Prostate gland (tissue), 2 donors: ENCODE measurements around the gene MGLL. TPM values are rescaled to one million over a fixed set of nuclear protein-coding genes. Genes with fewer than 3 reads are reported as not detected.

Source experiments
- DNase-seq: peaks from one replicate; pipeline ENCODE4 v3.0.0-alpha.2; 2019; ENCODE audit warnings: low spot score
- H3K27ac ChIP-seq, 2 donors: fragments of 200-600 bp; sonication (generic); 2 replicates each; pipeline ENCODE4 v1.5.1; 2017 to 2019
- H3K27me3 ChIP-seq: fragments of 200-600 bp; sonication (generic); replicated peaks from 2 replicates; pipeline ENCODE4 v1.5.1; 2019; ENCODE audit not compliant: insufficient read depth
- H3K36me3 ChIP-seq, 2 donors: fragments of 200-600 bp; sonication (generic); 1 replicate in 1 of 2; 2 replicates in 1 of 2; pipeline versions ENCODE4 v1.5.1 to v1.8.1; 2017 to 2019
- H3K4me1 ChIP-seq: fragments of 200-600 bp; sonication (generic); replicated peaks from 2 replicates; pipeline ENCODE4 v1.5.1; 2019
- H3K4me3 ChIP-seq, 2 donors: fragments of 200-600 bp; sonication (generic); 2 replicates each; pipeline ENCODE4 v1.5.1; 2017 to 2019
- H3K9me3 ChIP-seq: fragments of 200-600 bp; sonication (generic); 2 replicates; pipeline ENCODE4 v1.5.1; 2017
- POLR2A ChIP-seq: fragments of 450-650 bp; IDR thresholded peaks from one replicate; pipeline ENCODE4 v1.6.1; 2016; ENCODE audit warnings: antibody characterized with exemption, mild to moderate bottlenecking
- POLR2AphosphoS5 ChIP-seq: sonication (generic); formaldehyde crosslinking; IDR thresholded peaks from one replicate; pipeline ENCODE4 v1.6.1; 2017; ENCODE audit warnings: antibody characterized with exemption
- WGBS: methylation state at CpG from one replicate; pipeline ENCODE4 v1.1.5; 2018; 5-methylcytosine and 5-hydroxymethylcytosine counted together
- intact Hi-C: fragments of 100-400 bp; cut with DNase I; formaldehyde crosslinking; loops from one replicate; pipeline ENCODE4 v1.14.2; 2022
- total RNA-seq, 2 donors: library from RNA; depleted of rRNA; stranded (reverse); fragments of >200 nt; gene quantifications; one replicate each; pipeline ENCODE4 v1.1.0, GENCODE V29; 2016
- TF ChIP-seq, protein P1 (sequence below), 4 experiments: fragments of 200-600 bp in 2 of 4; fragments of 450-650 bp in 2 of 4; sonication (generic) in 2 of 4; IDR thresholded peaks; 1 replicate in 3 of 4; 2 replicates in 1 of 4; pipeline ENCODE4 v1.5.1; 2016 to 2019; ENCODE audit warnings: antibody characterized with exemption in 4 of 4, mild to moderate bottlenecking in 2 of 4, moderate library complexity in 2 of 4

The MGLL gene
- total RNA-seq, 2 donors from 2014 or later = 20.0 to 31.8 TPM

- no peak for TF ChIP-seq POLR2A
- no peak for TF ChIP-seq POLR2AphosphoS5
- TF ChIP-seq, protein P1, sequence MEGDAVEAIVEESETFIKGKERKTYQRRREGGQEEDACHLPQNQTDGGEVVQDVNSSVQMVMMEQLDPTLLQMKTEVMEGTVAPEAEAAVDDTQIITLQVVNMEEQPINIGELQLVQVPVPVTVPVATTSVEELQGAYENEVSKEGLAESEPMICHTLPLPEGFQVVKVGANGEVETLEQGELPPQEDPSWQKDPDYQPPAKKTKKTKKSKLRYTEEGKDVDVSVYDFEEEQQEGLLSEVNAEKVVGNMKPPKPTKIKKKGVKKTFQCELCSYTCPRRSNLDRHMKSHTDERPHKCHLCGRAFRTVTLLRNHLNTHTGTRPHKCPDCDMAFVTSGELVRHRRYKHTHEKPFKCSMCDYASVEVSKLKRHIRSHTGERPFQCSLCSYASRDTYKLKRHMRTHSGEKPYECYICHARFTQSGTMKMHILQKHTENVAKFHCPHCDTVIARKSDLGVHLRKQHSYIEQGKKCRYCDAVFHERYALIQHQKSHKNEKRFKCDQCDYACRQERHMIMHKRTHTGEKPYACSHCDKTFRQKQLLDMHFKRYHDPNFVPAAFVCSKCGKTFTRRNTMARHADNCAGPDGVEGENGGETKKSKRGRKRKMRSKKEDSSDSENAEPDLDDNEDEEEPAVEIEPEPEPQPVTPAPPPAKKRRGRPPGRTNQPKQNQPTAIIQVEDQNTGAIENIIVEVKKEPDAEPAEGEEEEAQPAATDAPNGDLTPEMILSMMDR (IDR thresholded peaks at IDR 0.05) = no peak
- Histone ChIP-seq H3K27me3 (no peaks in the 10 kb centered on the region), H3K9me3 (no peaks in the 10 kb centered on the region), H3K36me3 (no peaks in the 10 kb centered on the region), H3K4me1 (peaks cover 3% of the 10 kb centered on the region), H3K4me3 (no peak overlapping the region), H3K27ac (peak overlapping the region in 1 of 2 donors; percentile 38)
- intact Hi-C loops = no loop called here
- no peak for DNase-seq
- 59% methylated on average over 8 of the region's 8 CpGs for WGBS
Measured at GRCh38 chr3:127780536-127781400, 41.5 kb downstream of the MGLL start.

- Histone ChIP-seq H3K27me3 (no peaks in the 10 kb centered on the region), H3K9me3 (no peaks in the 10 kb centered on the region), H3K4me3 (no peak overlapping the region), H3K4me1 (peaks cover 3% of the 10 kb centered on the region), H3K27ac (peak overlapping the region in 1 of 2 donors; percentile 32), H3K36me3 (no peaks in the 10 kb centered on the region)
- TF ChIP-seq, protein P1 (IDR thresholded peaks at IDR 0.05) = no peak
- no peak for TF ChIP-seq POLR2AphosphoS5
- no peak for TF ChIP-seq POLR2A
- 60% methylated on average over 3 of the region's 3 CpGs for WGBS
- intact Hi-C loops = no loop called here
- DNase-seq = no peak
Measured at GRCh38 chr3:127779747-127780146, 42.6 kb downstream of the MGLL start.

DNA sequence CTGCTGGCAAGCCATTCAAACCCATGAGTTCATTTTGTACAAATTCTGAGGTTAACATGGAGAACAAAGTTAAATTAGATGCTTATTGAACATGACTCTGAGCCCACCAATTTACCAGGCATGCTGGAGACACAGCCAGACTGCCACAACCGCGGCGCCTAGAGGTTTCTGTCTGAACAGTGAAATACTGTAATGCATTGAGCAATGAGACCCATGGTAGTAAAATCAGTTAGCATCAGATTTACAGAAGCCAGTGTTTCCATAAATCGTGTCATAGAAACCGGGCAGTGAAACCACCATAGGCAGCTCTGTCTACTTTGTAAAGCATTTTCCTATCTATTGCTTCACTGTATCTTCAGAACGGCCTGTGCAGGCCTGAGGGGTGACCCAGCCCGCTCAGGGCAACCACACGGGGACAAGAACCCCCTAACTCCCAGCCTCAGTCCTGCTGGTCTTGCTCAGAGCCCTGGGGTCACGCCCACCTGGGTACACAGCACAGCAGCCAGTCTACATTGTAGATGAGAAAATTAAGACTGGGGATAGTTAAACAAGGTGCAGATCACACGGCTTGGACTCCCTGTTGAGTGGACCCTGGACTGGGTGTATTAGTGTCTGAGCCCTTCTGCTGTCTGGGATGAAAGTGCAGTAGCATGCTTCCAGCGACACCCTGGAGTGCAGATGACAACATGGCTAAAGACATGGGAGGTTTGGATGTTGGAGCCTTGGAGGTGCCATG lies 44.2 kb downstream of the MGLL start:
- peaks cover 3% of the 10 kb centered on the region for H3K4me1 ChIP-seq

GRCh38 chr3:127777332-127777731 lies 45.0 kb downstream of the MGLL start:
- no peaks in the 10 kb centered on the region for H3K9me3 ChIP-seq
- DNase-seq = no peak
- TF ChIP-seq POLR2AphosphoS5 (no peak), POLR2A (no peak)
- TF ChIP-seq, protein P1 (IDR thresholded peaks at IDR 0.05) = no peak
- peaks cover 3% of the 10 kb centered on the region for H3K4me1 ChIP-seq
- WGBS = 88% methylated on average over 1 of the region's 1 CpG
- no peaks in the 10 kb centered on the region for H3K27me3 ChIP-seq
- H3K36me3 ChIP-seq = no peaks in the 10 kb centered on the region
- no peak overlapping the region for H3K27ac ChIP-seq
- intact Hi-C loops = no loop called here
- no peak overlapping the region for H3K4me3 ChIP-seq

More for the DNA sequence above, 44.2 kb downstream of the MGLL start:
- no peaks in the 10 kb centered on the region for H3K9me3 ChIP-seq
- no peak for DNase-seq
- no peaks in the 10 kb centered on the region for H3K36me3 ChIP-seq
- H3K27me3 ChIP-seq = no peaks in the 10 kb centered on the region
- WGBS = 87% methylated on average over 11 of the region's 11 CpGs
- H3K4me3 ChIP-seq = no peak overlapping the region
- H3K27ac ChIP-seq = no peak overlapping the region
- intact Hi-C loops = no loop called here
- TF ChIP-seq POLR2AphosphoS5 = no peak
- TF ChIP-seq, protein P1 (IDR thresholded peaks at IDR 0.05) = no peak
- TF ChIP-seq POLR2A = no peak
